ENCODE measurements around the gene ARHGAP6. TPM values are rescaled to one million over a fixed set of nuclear protein-coding genes. Genes with fewer than 3 reads are reported as not detected.

Gene ARHGAP6
- total and polyA plus RNA-seq, 9 of the 15 experiments (the other 6 are each of a cell fraction or from before 2014, with no cell fraction given), result 12.5 to 63.6 (median 41.8) TPM

DNA sequence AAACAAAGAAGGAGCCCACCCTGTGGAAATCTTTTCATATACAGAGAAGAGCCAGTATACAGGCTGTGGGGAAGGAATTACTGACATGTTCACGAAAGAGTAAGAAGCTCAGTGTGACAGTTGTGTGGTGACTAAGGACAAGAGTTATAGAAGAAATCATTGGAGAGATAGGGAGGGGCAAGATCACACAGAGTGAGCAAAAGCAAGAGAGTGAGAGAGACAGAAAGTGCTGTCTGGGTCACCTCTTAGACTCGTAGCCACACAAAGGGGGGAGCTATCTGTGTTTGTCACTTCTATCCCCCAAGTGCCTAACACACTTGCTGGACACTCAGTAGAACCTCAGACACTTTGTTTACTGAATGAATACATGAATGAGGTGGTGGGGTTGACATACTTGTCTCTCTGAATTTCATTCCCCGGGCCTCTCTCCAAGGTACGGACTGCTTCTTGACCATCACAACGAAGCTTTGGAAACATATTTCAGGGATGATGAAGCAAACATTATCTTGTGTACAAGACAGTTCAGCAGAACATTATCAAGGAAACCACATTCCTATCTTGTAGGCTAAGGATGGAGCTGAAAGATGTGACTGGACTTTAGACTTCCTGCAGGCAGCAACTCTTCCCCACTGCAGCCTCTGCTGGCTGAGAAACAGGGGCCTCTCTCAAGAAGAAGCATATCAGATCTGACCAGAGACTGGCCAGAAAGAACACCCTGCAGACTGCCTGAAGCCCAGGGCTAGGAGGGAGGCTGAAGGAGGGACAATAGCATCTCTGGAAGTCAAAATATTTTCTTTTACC is 204.3 kb downstream of the ARHGAP6 start (continued):
- no peak for TF ChIP-seq HNRNPLL (IDR thresholded peaks at IDR 0.05; ENCODE audit: low read depth, low read length, poor library complexity, severe bottlenecking)
- TF ChIP-seq MXI1 (IDR thresholded peaks at IDR 0.05; ENCODE audit: low read depth, low read length), result no peak
- TF ChIP-seq CXXC5 (CRISPR knock-in tag; IDR thresholded peaks at IDR 0.05), result peak; percentile 53
- peak; percentile 91 for TF ChIP-seq HDAC2 (IDR thresholded peaks at IDR 0.05)
- TF ChIP-seq, protein P1, sequence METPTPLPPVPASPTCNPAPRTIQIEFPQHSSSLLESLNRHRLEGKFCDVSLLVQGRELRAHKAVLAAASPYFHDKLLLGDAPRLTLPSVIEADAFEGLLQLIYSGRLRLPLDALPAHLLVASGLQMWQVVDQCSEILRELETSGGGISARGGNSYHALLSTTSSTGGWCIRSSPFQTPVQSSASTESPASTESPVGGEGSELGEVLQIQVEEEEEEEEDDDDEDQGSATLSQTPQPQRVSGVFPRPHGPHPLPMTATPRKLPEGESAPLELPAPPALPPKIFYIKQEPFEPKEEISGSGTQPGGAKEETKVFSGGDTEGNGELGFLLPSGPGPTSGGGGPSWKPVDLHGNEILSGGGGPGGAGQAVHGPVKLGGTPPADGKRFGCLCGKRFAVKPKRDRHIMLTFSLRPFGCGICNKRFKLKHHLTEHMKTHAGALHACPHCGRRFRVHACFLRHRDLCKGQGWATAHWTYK (CRISPR knock-in tag; IDR thresholded peaks at IDR 0.05), result no peak
- TF ChIP-seq NEUROD1 (IDR thresholded peaks at IDR 0.05; ENCODE audit: borderline replicate concordance, low read depth, low read length, partially characterized antibody), result peak; percentile 17
- peak; percentile 97 for TF ChIP-seq CBFA2T2 (conservative IDR thresholded peaks at IDR 0.05)
- TF ChIP-seq ZNF280B (CRISPR knock-in tag; IDR thresholded peaks at IDR 0.05), result no peak
- TF ChIP-seq ATF1 (CRISPR knock-in tag; IDR thresholded peaks at IDR 0.05), result no peak
- 0 out of 2 replicates have a peak, but pooled peaks have one; percentile 46 for TF ChIP-seq ATF1 (tag; IDR thresholded peaks at IDR 0.05)
- TF ChIP-seq RAD51 (IDR thresholded peaks at IDR 0.05; ENCODE audit: borderline replicate concordance, low read depth), result no peak
- TF ChIP-seq CCAR2 (IDR thresholded peaks at IDR 0.05; ENCODE audit: low read depth, low read length), result no peak
- no peak for TF ChIP-seq ZNF668 (CRISPR knock-in tag; IDR thresholded peaks at IDR 0.05)
- TF ChIP-seq, protein P2, sequence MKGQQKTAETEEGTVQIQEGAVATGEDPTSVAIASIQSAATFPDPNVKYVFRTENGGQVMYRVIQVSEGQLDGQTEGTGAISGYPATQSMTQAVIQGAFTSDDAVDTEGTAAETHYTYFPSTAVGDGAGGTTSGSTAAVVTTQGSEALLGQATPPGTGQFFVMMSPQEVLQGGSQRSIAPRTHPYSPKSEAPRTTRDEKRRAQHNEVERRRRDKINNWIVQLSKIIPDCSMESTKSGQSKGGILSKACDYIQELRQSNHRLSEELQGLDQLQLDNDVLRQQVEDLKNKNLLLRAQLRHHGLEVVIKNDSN (CRISPR knock-in tag; IDR thresholded peaks at IDR 0.05), result no peak
- no peak for TF ChIP-seq CREB3 (tag; conservative IDR thresholded peaks at IDR 0.05; ENCODE audit: low read depth)
- peak; percentile 92 for TF ChIP-seq MECOM (CRISPR knock-in tag; IDR thresholded peaks at IDR 0.05)
- no peak for TF ChIP-seq CHCHD3 (CRISPR knock-in tag; IDR thresholded peaks at IDR 0.05)
- TF ChIP-seq KLF16 (IDR thresholded peaks at IDR 0.05), result peak; percentile 93
- TF ChIP-seq NRF1 (conservative IDR thresholded peaks at IDR 0.05 in 1 of 2, IDR thresholded peaks at IDR 0.05 in 1 of 2), result no peak
- no peak for TF ChIP-seq RFX5 (IDR thresholded peaks at IDR 0.05; ENCODE audit: low read depth, low read length)
- no peak for TF ChIP-seq ZNF655 (CRISPR knock-in tag; IDR thresholded peaks at IDR 0.05)
- no peak for TF ChIP-seq NR1H2 (CRISPR knock-in tag; IDR thresholded peaks at IDR 0.05)
- no peak for TF ChIP-seq RFX1 (IDR thresholded peaks at IDR 0.05)
- TF ChIP-seq EHMT2 (IDR thresholded peaks at IDR 0.05), result peak; percentile 88
